HepG2 (cell line): Measurements from ENCODE around the gene ART5. TPM values are rescaled to one million over a fixed set of nuclear protein-coding genes. Genes with fewer than 3 reads are reported as not detected.

Source experiments
- ATAC-seq: fragments of 200-7000 bp; cut with Tn5 transposase; 3 replicates; pipeline ENCODE4 v1.9.1; 2020; ENCODE audit warnings: mild to moderate bottlenecking, moderate library complexity
- BruUV-seq: library from RNA; stranded (reverse); fragments of 400-500 nt; replicated peaks from 2 replicates; lab custom pipeline; 2021; lab: Mats Ljungman, UMichigan
- CTCF ChIA-PET: fragments of 300-600 bp; formaldehyde crosslinking; extraction: SDS; loops from one replicate; lab custom pipeline; 2021; ENCODE audit warnings: low total read pairs, inconsistent platforms, low intra/inter-chr PET ratio; lab: Yijun Ruan, JAX
- POLR2A ChIA-PET: fragments of 350-600 bp; sonication (Branson Sonifier 250); formaldehyde crosslinking; loops from one replicate; lab custom pipeline; 2020; ENCODE audit warnings: antibody characterized with exemption, inconsistent platforms; lab: Yijun Ruan, JAX
- DNase-seq: peaks from one replicate; pipeline ENCODE4 v3.0.0-alpha.2; 2015; ENCODE audit warnings: low spot score
- FAIRE-seq: peaks from 3 replicates; lab custom pipeline; 2011; peaks lifted over from hg19 to GRCh38; lab: Jason Lieb, UNC
- H2AFZ ChIP-seq: one replicate; pipeline ENCODE4 v1.6.1; 2011; ENCODE audit warnings: low read length, inconsistent platforms
- H3K27ac ChIP-seq: fragments of 300-600 bp; 3 replicates; pipeline ENCODE4 v1.8.0; 2011; ENCODE audit warnings: mixed run types, mild to moderate bottlenecking, mixed read lengths, low read length, inconsistent platforms; ENCODE audit not compliant: insufficient read depth; ENCODE audit errors: extremely low read length
- H3K27me3 ChIP-seq, 2 experiments: fragments of 200-600 bp in 1 of 2; 2 replicates in 1 of 2; 3 replicates in 1 of 2; pipeline versions ENCODE4 v1.6.0 to v1.8.0; 2011; ENCODE audit warnings: low read length in 2 of 2, mild to moderate bottlenecking in 2 of 2, moderate library complexity in 2 of 2, inconsistent platforms in 1 of 2; ENCODE audit not compliant: insufficient read depth in 2 of 2, control insufficient read depth in 1 of 2
- H3K36me3 ChIP-seq, 2 experiments: fragments of 200-600 bp in 1 of 2; replicated peaks in 1 of 2; 2 replicates in 1 of 2; 3 replicates in 1 of 2; pipeline versions ENCODE4 v1.5.1 to v1.8.0; 2011; ENCODE audit warnings: low read length in 2 of 2, inconsistent platforms in 1 of 2; ENCODE audit not compliant: insufficient read depth in 2 of 2, control insufficient read depth in 1 of 2
- H3K4me1 ChIP-seq: 2 replicates; pipeline ENCODE4 v1.5.1; 2012; ENCODE audit warnings: low read length, inconsistent platforms; ENCODE audit not compliant: insufficient read depth
- H3K4me2 ChIP-seq: 2 replicates; pipeline ENCODE4 v1.6.0; 2011; ENCODE audit warnings: low read depth, low read length, inconsistent platforms
- H3K4me3 ChIP-seq, 3 experiments: fragments of 200-600 bp in 1 of 3; sonication (generic), shearing (Covaris generic) in 1 of 3; replicated peaks in 1 of 3; 2 replicates each; pipeline ENCODE4 v1.5.1; 2011 to 2016; ENCODE audit warnings: low read length in 3 of 3, inconsistent platforms in 2 of 3, low read depth in 2 of 3, mild to moderate bottlenecking in 2 of 3, control low read depth in 1 of 3, mixed read lengths in 1 of 3; ENCODE audit not compliant: insufficient read depth in 1 of 3
- H3K79me2 ChIP-seq: one replicate; pipeline ENCODE4 v1.6.1; 2011; ENCODE audit warnings: low read length, inconsistent platforms; ENCODE audit not compliant: insufficient read depth
- H3K9ac ChIP-seq: 2 replicates; pipeline ENCODE4 v1.6.0; 2011; ENCODE audit warnings: mild to moderate bottlenecking, low read depth, low read length, inconsistent platforms; ENCODE audit not compliant: insufficient read depth
- H3K9me3 ChIP-seq: 2 replicates; pipeline ENCODE4 v1.5.1; 2012; ENCODE audit warnings: mild to moderate bottlenecking, low read length
- H4K20me1 ChIP-seq: 2 replicates; pipeline ENCODE4 v1.6.0; 2011; ENCODE audit warnings: inconsistent platforms, mild to moderate bottlenecking, low read length, moderate library complexity; ENCODE audit not compliant: insufficient read depth
- CAMTA2 ChIP-seq: sonication (generic); formaldehyde crosslinking; IDR thresholded peaks from 2 replicates; pipeline ENCODE4 v1.4.0; 2020; ENCODE audit warnings: mild to moderate bottlenecking, missing genetic modification reagents, borderline replicate concordance
- ETS1 ChIP-seq: sonication (generic); formaldehyde crosslinking; IDR thresholded peaks from 2 replicates; pipeline ENCODE4 v1.4.0; 2020; ENCODE audit warnings: missing genetic modification reagents
- GTF2F1 ChIP-seq: fragments of 150-350 bp; IDR thresholded peaks from 2 replicates; pipeline ENCODE4 v1.6.1; 2014; ENCODE audit warnings: low read length
- KDM5A ChIP-seq: fragments of 200-600 bp; sonication (generic); IDR thresholded peaks from 2 replicates; pipeline ENCODE4 v1.7.0; 2018; ENCODE audit warnings: antibody characterized with exemption, mild to moderate bottlenecking, low read length, borderline replicate concordance
- MBNL3 ChIP-seq: fragments of 250-450 bp; sonication (Bioruptor Pico); conservative IDR thresholded peaks from 2 replicates; pipeline ENCODE4 v1.8.0; 2022; ENCODE audit warnings: mild to moderate bottlenecking, inconsistent platforms
- MTERF4 ChIP-seq: sonication (generic); formaldehyde crosslinking; IDR thresholded peaks from 2 replicates; pipeline ENCODE4 v1.8.0; 2023; ENCODE audit warnings: mild to moderate bottlenecking, missing genetic modification reagents
- NR3C1 ChIP-seq: sonication (generic); formaldehyde crosslinking; IDR thresholded peaks from 2 replicates; pipeline ENCODE4 v1.4.0; 2020; ENCODE audit warnings: missing genetic modification reagents
- PAF1 ChIP-seq: IDR thresholded peaks from 2 replicates; pipeline ENCODE4 v1.6.1; 2016; ENCODE audit warnings: missing genetic modification reagents, missing compliant biosample characterization
- PHB2 ChIP-seq: fragments of 450-650 bp; IDR thresholded peaks from 2 replicates; pipeline ENCODE4 v1.6.1; 2018; ENCODE audit not compliant: partially characterized antibody
- POLR2AphosphoS5 ChIP-seq: IDR thresholded peaks from 2 replicates; pipeline ENCODE4 v1.6.1; 2012; ENCODE audit warnings: low read depth, low read length
- PRPF4 ChIP-seq: fragments of 200-400 bp; formaldehyde crosslinking; IDR thresholded peaks from 2 replicates; pipeline ENCODE4 v1.6.1; 2016; ENCODE audit warnings: low read length, low read depth; ENCODE audit not compliant: poor library complexity, severe bottlenecking
- SYNCRIP ChIP-seq: fragments of 200-400 bp; formaldehyde crosslinking; IDR thresholded peaks from 2 replicates; pipeline ENCODE4 v1.6.1; 2018; ENCODE audit warnings: mild to moderate bottlenecking, low read depth, low read length; ENCODE audit not compliant: insufficient read depth
- TGIF2 ChIP-seq: IDR thresholded peaks from 2 replicates; pipeline ENCODE4 v1.6.1; 2016; ENCODE audit warnings: control low read depth, missing compliant biosample characterization
- ZBTB4 ChIP-seq: sonication (generic); formaldehyde crosslinking; IDR thresholded peaks from 2 replicates; pipeline ENCODE4 v1.4.0; 2020; ENCODE audit warnings: missing genetic modification reagents, mild to moderate bottlenecking, borderline replicate concordance
- ZNF232 ChIP-seq: sonication (generic); formaldehyde crosslinking; IDR thresholded peaks from 2 replicates; pipeline ENCODE4 v1.4.0; 2020; ENCODE audit warnings: missing genetic modification reagents, borderline replicate concordance
- ZNF253 ChIP-seq: sonication (generic); formaldehyde crosslinking; IDR thresholded peaks from 2 replicates; pipeline ENCODE4 v1.8.0; 2022; ENCODE audit warnings: mild to moderate bottlenecking, missing genetic modification reagents, borderline replicate concordance
- ZNF414 ChIP-seq: sonication (generic); formaldehyde crosslinking; IDR thresholded peaks from 2 replicates; pipeline ENCODE4 v1.5.0; 2020; ENCODE audit warnings: missing genetic modification reagents
- ZNF530 ChIP-seq: sonication (generic); formaldehyde crosslinking; IDR thresholded peaks from 2 replicates; pipeline ENCODE4 v1.5.0; 2020; ENCODE audit warnings: low read depth, mild to moderate bottlenecking, missing genetic modification reagents
- WGBS: methylation state at CpG from one replicate; pipeline ENCODE4 v1.1.6; 2017; ENCODE audit warnings: low lambda C conversion rate; 5-methylcytosine and 5-hydroxymethylcytosine counted together
- in situ Hi-C: cut with HindIII; loops from 2 replicates; pipeline ENCODE4 v1.10.0; 2017; ENCODE audit warnings: low pct_unique_long_range_greater_than_20kb; ENCODE audit not compliant: extremely low pct_ligation_motif_present
- intact Hi-C: fragments of 100-400 bp; cut with micrococcal nuclease; formaldehyde crosslinking; loops from one replicate; pipeline ENCODE4 v1.10.0; 2022; ENCODE audit not compliant: unreplicated experiment
- polyA plus RNA-seq, 8 experiments: library from polyadenylated mRNA; depleted of rRNA in 3 of 8; stranded (reverse) in 7 of 8; unstranded in 1 of 8; fragments of >200 nt; fragmentation: Illumina TruSeq in 4 of 8; extraction: Trizol in 4 of 8; gene quantifications; 2 replicates each; pipeline versions ENCODE4 v1.2.1 to v1.2.3, GENCODE V29; 2011 to 2016; ENCODE audit warnings: low read depth in 4 of 8, missing spikeins in 1 of 8, mixed read lengths in 1 of 8; ENCODE audit not compliant: insufficient read depth in 1 of 8
- total RNA-seq, 5 experiments: library from RNA; depleted of rRNA; stranded (reverse); fragments of >200 nt; fragmentation: Illumina TruSeq; extraction: Trizol; gene quantifications; 2 replicates each; pipeline ENCODE4 v1.2.3, GENCODE V29; 2016; ENCODE audit warnings: low read depth in 1 of 5

The ART5 gene
- total and polyA plus RNA-seq, 2 of the 13 experiments (the other 11 are each of a cell fraction or from before 2014, with no cell fraction given): 0.55 to 0.93 TPM

- CTCF ChIA-PET: no interaction called here
- Histone ChIP-seq H3K4me2 (no peak overlapping the region), H3K9ac (no peak overlapping the region), H3K79me2 (no peaks in the 10 kb centered on the region), H3K27ac (no peak overlapping the region), H4K20me1 (no peaks in the 10 kb centered on the region; the same call in 1 of the 2 replicates), H3K4me3 (no peak overlapping the region), H3K4me1 (peaks cover 13% of the 10 kb centered on the region), H3K9me3 (no peaks in the 10 kb centered on the region), H3K36me3 (no peaks in the 10 kb centered on the region), H3K27me3 (peaks cover under 1 to 22% of the 10 kb centered on the region in 2 experiments; a peak in 3 of 5 replicates), H2AFZ (no peak overlapping the region)
- no peak for DNase-seq
- in situ Hi-C loops (no loop called here), intact Hi-C loops (no loop called here)
- no TSS peak for BruUV-seq
- FAIRE-seq: no peak
- WGBS: 67% methylated on average over 14 of the region's 14 CpGs
- no peak for ATAC-seq
- POLR2A ChIA-PET: no interaction called here
- no peak for TF ChIP-seq PAF1 (CRISPR knock-in tag)
- TF ChIP-seq GTF2F1: no peak
- TF ChIP-seq ZNF530: no peak
- TF ChIP-seq PHB2: no peak
- no peak for TF ChIP-seq ZBTB4 (CRISPR knock-in tag)
- no peak for TF ChIP-seq ETS1 (CRISPR knock-in tag)
- no peak for TF ChIP-seq POLR2AphosphoS5
- TF ChIP-seq NR3C1 (CRISPR knock-in tag): no peak
- no peak for TF ChIP-seq KDM5A
- no peak for TF ChIP-seq ZNF232 (CRISPR knock-in tag)
- TF ChIP-seq ZNF253: no peak
- TF ChIP-seq ZNF414 (CRISPR knock-in tag): no peak
- no peak for TF ChIP-seq MBNL3
- TF ChIP-seq MTERF4 (CRISPR knock-in tag): no peak
- no peak for TF ChIP-seq TGIF2 (CRISPR knock-in tag)
- TF ChIP-seq CAMTA2 (CRISPR knock-in tag): no peak
- no peak for TF ChIP-seq SYNCRIP
- TF ChIP-seq PRPF4: no peak
These were observed 2.0 kb downstream of the ART5 start for GRCh38 chr11:3639841-3640240.
